ENCODE data around the gene POLDIP3.
"Not testable (repeated sequence)": the region's sequence is repeated elsewhere in the genome, so short reads cannot be mapped to it uniquely, and the experiment has no call there.

POLDIP3 gene

GRCh38 chr22:42539236-42539771 lies 75.4 kb downstream of the POLDIP3 start:
- not testable (repeated sequence) for H3K36me3 ChIP-seq (ENCODE audit: control insufficient read depth, insufficient read depth, low read length)
- WGBS, 2 experiments, result 89 to 95% methylated on average over 8 to 9 of the region's 11 CpGs

GRCh38 chr22:42537199-42537831 lies 77.4 kb downstream of the POLDIP3 start:
- not testable (repeated sequence) for H3K4me3 ChIP-seq (ENCODE audit: insufficient read depth, low read depth, low read length); H3K27ac ChIP-seq (ENCODE audit: insufficient read depth, low read depth, low read length, poor library complexity, severe bottlenecking); H3K27me3 ChIP-seq (ENCODE audit: control insufficient read depth, insufficient read depth, low read length, poor library complexity, severe bottlenecking); H3K9me3 ChIP-seq (ENCODE audit: control insufficient read depth, low read length); H3K4me1 ChIP-seq (ENCODE audit: control insufficient read depth, insufficient read depth, low read length); H3K36me3 ChIP-seq (ENCODE audit: control insufficient read depth, insufficient read depth, low read length)
- WGBS, 2 experiments, result 90 to 97% methylated on average over 11 of the region's 14 CpGs

More at GRCh38 chr22:42539236-42539771, 75.4 kb downstream of the POLDIP3 start:
- not testable (repeated sequence) for H3K4me1 ChIP-seq (ENCODE audit: control insufficient read depth, insufficient read depth, low read length); H3K4me3 ChIP-seq (ENCODE audit: insufficient read depth, low read depth, low read length); H3K27ac ChIP-seq (ENCODE audit: insufficient read depth, low read depth, low read length, poor library complexity, severe bottlenecking); H3K9me3 ChIP-seq (ENCODE audit: control insufficient read depth, low read length); H3K27me3 ChIP-seq (ENCODE audit: control insufficient read depth, insufficient read depth, low read length, poor library complexity, severe bottlenecking)

- 91 to 95% methylated on average over 18 of the region's 18 CpGs for WGBS, 2 experiments
- not testable (repeated sequence) for H3K9me3 ChIP-seq (ENCODE audit: control insufficient read depth, low read length); H3K4me1 ChIP-seq (ENCODE audit: control insufficient read depth, insufficient read depth, low read length); H3K36me3 ChIP-seq (ENCODE audit: control insufficient read depth, insufficient read depth, low read length); H3K4me3 ChIP-seq (ENCODE audit: insufficient read depth, low read depth, low read length); H3K27ac ChIP-seq (ENCODE audit: insufficient read depth, low read depth, low read length, poor library complexity, severe bottlenecking); H3K27me3 ChIP-seq (ENCODE audit: control insufficient read depth, insufficient read depth, low read length, poor library complexity, severe bottlenecking)
Measured at GRCh38 chr22:42536634-42537033, 78.0 kb downstream of the POLDIP3 start.

- WGBS, 2 experiments, result 92 to 95% methylated on average over 7 of the region's 7 CpGs
- no peaks in the 10 kb centered on the region for H3K36me3 ChIP-seq (ENCODE audit: control insufficient read depth, insufficient read depth, low read length)
- no peak overlapping the region for H3K4me3 ChIP-seq (ENCODE audit: insufficient read depth, low read depth, low read length)
- no peaks in the 10 kb centered on the region for H3K27me3 ChIP-seq (ENCODE audit: control insufficient read depth, insufficient read depth, low read length, poor library complexity, severe bottlenecking)
- H3K9me3 ChIP-seq (ENCODE audit: control insufficient read depth, low read length), result no peaks in the 10 kb centered on the region
- no peaks in the 10 kb centered on the region for H3K4me1 ChIP-seq (ENCODE audit: control insufficient read depth, insufficient read depth, low read length)
- no peak overlapping the region for H3K27ac ChIP-seq (ENCODE audit: insufficient read depth, low read depth, low read length, poor library complexity, severe bottlenecking)
Measured at GRCh38 chr22:42536166-42536565, 78.5 kb downstream of the POLDIP3 start.

GRCh38 chr22:42535082-42535731 lies 79.5 kb downstream of the POLDIP3 start:
- WGBS, 2 experiments, result 92 to 100% methylated on average over 2 of the region's 14 CpGs
- not testable (repeated sequence) for H3K27ac ChIP-seq (ENCODE audit: insufficient read depth, low read depth, low read length, poor library complexity, severe bottlenecking); H3K4me3 ChIP-seq (ENCODE audit: insufficient read depth, low read depth, low read length); H3K36me3 ChIP-seq (ENCODE audit: control insufficient read depth, insufficient read depth, low read length); H3K27me3 ChIP-seq (ENCODE audit: control insufficient read depth, insufficient read depth, low read length, poor library complexity, severe bottlenecking); H3K9me3 ChIP-seq (ENCODE audit: control insufficient read depth, low read length); H3K4me1 ChIP-seq (ENCODE audit: control insufficient read depth, insufficient read depth, low read length)
